NCI-H2081 treated with DMSO at 0.1 percent for 48 hours (cell line): Measurements from ENCODE around the gene USP4.
"Not testable (repeated sequence)": the region's sequence is repeated elsewhere in the genome, so short reads cannot be mapped to it uniquely, and the experiment has no call there.

ENCODE experiments used
- DNase-seq: peaks from one replicate; lab custom pipeline; 2025; lab: John Stamatoyannopoulos, UW

USP4 gene

GRCh38 chr3:49248840-49249227 lies 91.0 kb downstream of the USP4 start:
- DNase-seq: no peak

GRCh38 chr3:49244581-49245205 lies 95.2 kb downstream of the USP4 start:
- DNase-seq: no peak

GRCh38 chr3:49240091-49240490 lies 99.8 kb downstream of the USP4 start:
- not testable (repeated sequence) for DNase-seq

GRCh38 chr3:49238274-49239127 lies 101.4 kb downstream of the USP4 start:
- DNase-seq: no peak

- no peak for DNase-seq
Measured at GRCh38 chr3:49237344-49237743, 102.5 kb downstream of the USP4 start.

- DNase-seq: no peak
Measured at GRCh38 chr3:49236226-49236625, 103.6 kb downstream of the USP4 start.

GRCh38 chr3:49228817-49229216 lies 111.0 kb downstream of the USP4 start:
- DNase-seq: not testable (repeated sequence)
